Keratinocyte (primary cell): ENCODE results near the gene PPAT.

Experiments used
- EZH2 ChIP-seq: IDR thresholded peaks from one replicate; pipeline ENCODE4 v1.6.1; 2012; ENCODE audit warnings: inconsistent platforms, mild to moderate bottlenecking, low read length, moderate library complexity
- TF ChIP-seq, protein P1 (sequence below), 3 experiments: IDR thresholded peaks in 1 of 3; conservative IDR thresholded peaks in 1 of 3; optimal IDR thresholded peaks in 1 of 3; 2 replicates in 2 of 3; 3 replicates in 1 of 3; pipeline versions ENCODE3 to v1.5.1; 2011; ENCODE audit warnings: low read length in 3 of 3, mild to moderate bottlenecking in 3 of 3, moderate library complexity in 2 of 3, control low read depth in 1 of 3, inconsistent platforms in 1 of 3; ENCODE audit not compliant: insufficient read depth in 2 of 3; ENCODE audit errors: extremely low read depth in 1 of 3

DNA sequence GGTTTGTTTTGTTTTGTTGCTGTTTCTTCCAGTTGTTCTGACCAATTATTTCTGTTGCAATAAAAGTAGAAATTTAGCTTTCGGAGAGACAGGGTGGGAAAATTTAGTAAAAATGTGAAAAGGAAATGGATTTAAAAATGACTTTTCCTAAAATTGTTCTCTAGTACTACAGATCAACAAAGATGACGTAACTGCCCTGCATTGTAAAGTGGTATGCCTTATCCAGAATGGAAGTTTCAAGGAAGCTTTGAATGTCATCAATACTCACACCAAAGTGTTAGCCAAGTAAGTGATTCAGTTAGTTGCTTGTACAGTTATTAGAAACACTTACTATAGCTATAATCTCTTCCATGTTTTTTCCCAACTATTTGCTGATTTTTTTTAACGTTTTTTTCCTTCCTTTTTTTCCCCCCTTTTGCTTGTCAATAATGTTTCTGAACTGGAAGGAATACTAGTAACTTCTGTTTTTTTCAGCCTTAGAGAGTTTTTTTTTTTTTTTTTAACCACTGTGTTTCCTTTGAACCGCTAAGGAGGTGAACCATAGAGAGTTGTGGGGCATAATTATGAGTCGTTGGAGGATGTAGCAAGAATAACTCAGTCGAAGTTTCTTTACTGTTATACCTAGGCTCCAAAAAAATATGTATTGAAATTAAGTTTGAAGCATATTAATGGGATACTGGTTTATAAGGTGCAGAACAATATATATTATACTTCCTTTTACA, 34.2 kb upstream of the PPAT start:
- TF ChIP-seq, protein P1, sequence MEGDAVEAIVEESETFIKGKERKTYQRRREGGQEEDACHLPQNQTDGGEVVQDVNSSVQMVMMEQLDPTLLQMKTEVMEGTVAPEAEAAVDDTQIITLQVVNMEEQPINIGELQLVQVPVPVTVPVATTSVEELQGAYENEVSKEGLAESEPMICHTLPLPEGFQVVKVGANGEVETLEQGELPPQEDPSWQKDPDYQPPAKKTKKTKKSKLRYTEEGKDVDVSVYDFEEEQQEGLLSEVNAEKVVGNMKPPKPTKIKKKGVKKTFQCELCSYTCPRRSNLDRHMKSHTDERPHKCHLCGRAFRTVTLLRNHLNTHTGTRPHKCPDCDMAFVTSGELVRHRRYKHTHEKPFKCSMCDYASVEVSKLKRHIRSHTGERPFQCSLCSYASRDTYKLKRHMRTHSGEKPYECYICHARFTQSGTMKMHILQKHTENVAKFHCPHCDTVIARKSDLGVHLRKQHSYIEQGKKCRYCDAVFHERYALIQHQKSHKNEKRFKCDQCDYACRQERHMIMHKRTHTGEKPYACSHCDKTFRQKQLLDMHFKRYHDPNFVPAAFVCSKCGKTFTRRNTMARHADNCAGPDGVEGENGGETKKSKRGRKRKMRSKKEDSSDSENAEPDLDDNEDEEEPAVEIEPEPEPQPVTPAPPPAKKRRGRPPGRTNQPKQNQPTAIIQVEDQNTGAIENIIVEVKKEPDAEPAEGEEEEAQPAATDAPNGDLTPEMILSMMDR (optimal IDR thresholded peaks at IDR 0.05 in 1 of 3, IDR thresholded peaks at IDR 0.05 in 1 of 3, conservative IDR thresholded peaks at IDR 0.05 in 1 of 3; ENCODE audit: extremely low read depth in 1 of 3, insufficient read depth in 2 of 3, low read length in 3 of 3): no peak
- no peak for TF ChIP-seq EZH2
